ENCODE measurements around the gene TRIM32. TPM values are rescaled to one million over a fixed set of nuclear protein-coding genes. Genes with fewer than 3 reads are reported as not detected.

The TRIM32 gene
- total and polyA plus RNA-seq, 2 donors (not counting 1 experiment from before 2014, with no cell fraction given) = 3.6 to 14.1 TPM

GRCh38 chr9:116741742-116742141 is 54.6 kb downstream of the TRIM32 start:
- no peaks in the 10 kb centered on the region for H4K20me1 ChIP-seq (ENCODE audit: control insufficient read depth, insufficient read depth, low read length, poor library complexity, severe bottlenecking)
- H3K27me3 Mint-ChIP-seq = no peaks in the 10 kb centered on the region
- TF ChIP-seq, protein P1, sequence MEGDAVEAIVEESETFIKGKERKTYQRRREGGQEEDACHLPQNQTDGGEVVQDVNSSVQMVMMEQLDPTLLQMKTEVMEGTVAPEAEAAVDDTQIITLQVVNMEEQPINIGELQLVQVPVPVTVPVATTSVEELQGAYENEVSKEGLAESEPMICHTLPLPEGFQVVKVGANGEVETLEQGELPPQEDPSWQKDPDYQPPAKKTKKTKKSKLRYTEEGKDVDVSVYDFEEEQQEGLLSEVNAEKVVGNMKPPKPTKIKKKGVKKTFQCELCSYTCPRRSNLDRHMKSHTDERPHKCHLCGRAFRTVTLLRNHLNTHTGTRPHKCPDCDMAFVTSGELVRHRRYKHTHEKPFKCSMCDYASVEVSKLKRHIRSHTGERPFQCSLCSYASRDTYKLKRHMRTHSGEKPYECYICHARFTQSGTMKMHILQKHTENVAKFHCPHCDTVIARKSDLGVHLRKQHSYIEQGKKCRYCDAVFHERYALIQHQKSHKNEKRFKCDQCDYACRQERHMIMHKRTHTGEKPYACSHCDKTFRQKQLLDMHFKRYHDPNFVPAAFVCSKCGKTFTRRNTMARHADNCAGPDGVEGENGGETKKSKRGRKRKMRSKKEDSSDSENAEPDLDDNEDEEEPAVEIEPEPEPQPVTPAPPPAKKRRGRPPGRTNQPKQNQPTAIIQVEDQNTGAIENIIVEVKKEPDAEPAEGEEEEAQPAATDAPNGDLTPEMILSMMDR (IDR thresholded peaks at IDR 0.05) = no peak
- TF ChIP-seq EZH2 (IDR thresholded peaks at IDR 0.05; ENCODE audit: borderline replicate concordance, insufficient read depth, low read depth, low read length, poor library complexity, severe bottlenecking) = no peak
- H3K9ac ChIP-seq (ENCODE audit: low read length) = no peak overlapping the region
- no peaks in the 10 kb centered on the region for H3K79me2 ChIP-seq (ENCODE audit: control insufficient read depth, insufficient read depth, low read length)
- ChIA-PET POLR2A (no interaction called here), CTCF (no interaction called here)
- no peaks in the 10 kb centered on the region for H3K9me3 Mint-ChIP-seq (ENCODE audit: insufficient read depth)
- DNase-seq (no peak), ATAC-seq (ENCODE audit: low read depth) (no peak)
- H3K4me3 Mint-ChIP-seq = no peak overlapping the region
- no peaks in the 10 kb centered on the region for H3K4me1 Mint-ChIP-seq
- WGBS (ENCODE audit: insufficient coverage) = no CpG with 5 or more reads among the region's 2 CpGs
- no peaks in the 10 kb centered on the region for H3K4me1 ChIP-seq (ENCODE audit: control insufficient read depth in 2 of 2, insufficient read depth in 2 of 2, low read length in 2 of 2)
- no peak overlapping the region for H2AFZ ChIP-seq (ENCODE audit: insufficient read depth, low read depth, low read length, poor library complexity, severe bottlenecking)
- no peak overlapping the region for H3K4me2 ChIP-seq (replicated peaks; ENCODE audit: low read depth, low read length, poor library complexity, severe bottlenecking)
- H3K36me3 ChIP-seq (replicated peaks in 1 of 2; ENCODE audit: control extremely low read depth in 1 of 2, control insufficient read depth in 1 of 2, extremely low read depth in 1 of 2, insufficient read depth in 2 of 2, low read length in 1 of 2) = no peaks in the 10 kb centered on the region
- H3K4me3 ChIP-seq (ENCODE audit: control extremely low read depth in 1 of 5, extremely low read depth in 1 of 5, insufficient read depth in 1 of 5, low read depth in 2 of 5, low read length in 4 of 5) = no peak overlapping the region
- intact Hi-C loops (cut with micrococcal nuclease) = no loop called here
- H3K9me3 ChIP-seq (ENCODE audit: control extremely low read depth in 1 of 3, control insufficient read depth in 2 of 3, insufficient read depth in 1 of 3, low read length in 2 of 3) = no peaks in the 10 kb centered on the region
- no peak overlapping the region for H3K27ac Mint-ChIP-seq
- H3K27ac ChIP-seq (ENCODE audit: low read length in 2 of 2) = no peak overlapping the region
- H3K27me3 ChIP-seq (replicated peaks in 1 of 4; ENCODE audit: control extremely low read depth in 1 of 4, control insufficient read depth in 3 of 4, insufficient read depth in 4 of 4, low read length in 3 of 4) = peaks cover 0 to 1% (median under 1%) of the 10 kb centered on the region in 4 experiments

DNA sequence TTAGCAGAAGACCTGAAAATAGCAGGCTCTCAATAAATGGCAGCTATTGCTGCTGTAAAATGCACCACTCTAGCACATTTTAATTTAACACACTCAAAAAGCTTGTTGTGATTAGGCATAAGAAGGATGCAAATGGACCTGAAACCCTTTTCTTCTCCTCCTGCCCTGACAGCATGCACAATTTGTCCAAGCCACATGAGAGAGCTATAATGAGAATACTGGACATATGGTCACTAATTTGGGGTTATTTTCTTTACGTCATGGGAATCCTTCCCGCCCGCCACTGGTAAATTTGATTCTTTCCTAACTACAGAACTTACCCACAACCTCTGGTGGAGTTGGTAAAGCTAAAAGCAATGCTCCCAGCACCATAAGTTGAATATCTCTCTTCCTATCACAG is 62.1 kb downstream of the TRIM32 start:
- ChIA-PET CTCF (interaction anchor here (1.6 kb wide), 1 partner anchor 12 kb away, joined by 4 read pairs; no protein-coding TSS in a partner anchor), POLR2A (no interaction called here)
- H2AFZ ChIP-seq (ENCODE audit: insufficient read depth, low read depth, low read length, poor library complexity, severe bottlenecking) = no peak overlapping the region
- intact Hi-C loops (cut with micrococcal nuclease) = no loop called here
- ATAC-seq (ENCODE audit: low read depth) = no peak
- H3K9me3 ChIP-seq (ENCODE audit: control extremely low read depth in 1 of 3, control insufficient read depth in 2 of 3, insufficient read depth in 1 of 3, low read length in 2 of 3) = no peaks in the 10 kb centered on the region
- Mint-ChIP-seq H3K27ac (no peak overlapping the region), H3K4me3 (no peak overlapping the region), H3K9me3 (ENCODE audit: insufficient read depth) (no peaks in the 10 kb centered on the region), H3K4me1 (peaks cover 4% of the 10 kb centered on the region), H3K27me3 (peaks cover 6% of the 10 kb centered on the region)
- no peak overlapping the region for H3K4me2 ChIP-seq (replicated peaks; ENCODE audit: low read depth, low read length, poor library complexity, severe bottlenecking)
- no peak overlapping the region for H3K27ac ChIP-seq (ENCODE audit: low read length in 2 of 2)
- H3K9ac ChIP-seq (ENCODE audit: low read length) = no peak overlapping the region
- no CpG with 5 or more reads among the region's 3 CpGs for WGBS (ENCODE audit: insufficient coverage)
- DNase-seq = no peak
- no peak for TF ChIP-seq EZH2 (IDR thresholded peaks at IDR 0.05; ENCODE audit: borderline replicate concordance, insufficient read depth, low read depth, low read length, poor library complexity, severe bottlenecking)
- H3K36me3 ChIP-seq (replicated peaks in 1 of 2; ENCODE audit: control extremely low read depth in 1 of 2, control insufficient read depth in 1 of 2, extremely low read depth in 1 of 2, insufficient read depth in 2 of 2, low read length in 1 of 2) = no peaks in the 10 kb centered on the region
- no peaks in the 10 kb centered on the region for H3K4me1 ChIP-seq (ENCODE audit: control insufficient read depth in 2 of 2, insufficient read depth in 2 of 2, low read length in 2 of 2)
- H4K20me1 ChIP-seq (ENCODE audit: control insufficient read depth, insufficient read depth, low read length, poor library complexity, severe bottlenecking) = no peaks in the 10 kb centered on the region
- no peaks in the 10 kb centered on the region for H3K79me2 ChIP-seq (ENCODE audit: control insufficient read depth, insufficient read depth, low read length)
- no peak overlapping the region for H3K4me3 ChIP-seq (ENCODE audit: control extremely low read depth in 1 of 5, extremely low read depth in 1 of 5, insufficient read depth in 1 of 5, low read depth in 2 of 5, low read length in 4 of 5)
- H3K27me3 ChIP-seq (replicated peaks in 1 of 4; ENCODE audit: control extremely low read depth in 1 of 4, control insufficient read depth in 3 of 4, insufficient read depth in 4 of 4, low read length in 3 of 4) = no peaks in the 10 kb centered on the region
